NT2/D1 (cell line): ENCODE results near the gene SMCO4.

Experiments used
- SUZ12 ChIP-seq: IDR thresholded peaks from 2 replicates; pipeline ENCODE4 v1.6.1; 2011; ENCODE audit not compliant: insufficient read length, insufficient read depth; ENCODE audit errors: extremely low read depth
- YY1 ChIP-seq: IDR thresholded peaks from 2 replicates; pipeline ENCODE4 v1.6.1; 2011; ENCODE audit not compliant: insufficient read length, insufficient read depth

DNA sequence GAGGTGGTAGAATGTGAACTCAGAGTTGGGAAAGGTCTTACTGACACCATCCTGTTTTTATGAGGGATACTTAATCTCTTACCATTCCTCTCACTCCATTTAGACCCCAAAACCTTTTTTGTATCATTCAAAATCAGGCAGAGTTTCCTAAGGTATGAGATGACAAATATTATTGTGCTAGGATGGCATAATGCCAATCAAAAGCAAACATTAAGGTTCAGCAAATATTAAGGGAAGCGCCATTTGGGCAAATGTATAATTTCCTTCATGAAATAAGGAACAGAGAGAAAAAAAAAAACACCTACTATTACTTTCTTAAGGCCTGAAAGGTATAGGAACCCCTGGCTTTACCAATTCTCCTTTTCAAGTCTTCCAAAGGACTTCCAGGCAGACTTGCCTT lies 62.4 kb downstream of the SMCO4 start:
- TF ChIP-seq YY1 (no peak), SUZ12 (no peak)
